Measurements from ENCODE around the gene FBLN1.

Gene FBLN1

DNA sequence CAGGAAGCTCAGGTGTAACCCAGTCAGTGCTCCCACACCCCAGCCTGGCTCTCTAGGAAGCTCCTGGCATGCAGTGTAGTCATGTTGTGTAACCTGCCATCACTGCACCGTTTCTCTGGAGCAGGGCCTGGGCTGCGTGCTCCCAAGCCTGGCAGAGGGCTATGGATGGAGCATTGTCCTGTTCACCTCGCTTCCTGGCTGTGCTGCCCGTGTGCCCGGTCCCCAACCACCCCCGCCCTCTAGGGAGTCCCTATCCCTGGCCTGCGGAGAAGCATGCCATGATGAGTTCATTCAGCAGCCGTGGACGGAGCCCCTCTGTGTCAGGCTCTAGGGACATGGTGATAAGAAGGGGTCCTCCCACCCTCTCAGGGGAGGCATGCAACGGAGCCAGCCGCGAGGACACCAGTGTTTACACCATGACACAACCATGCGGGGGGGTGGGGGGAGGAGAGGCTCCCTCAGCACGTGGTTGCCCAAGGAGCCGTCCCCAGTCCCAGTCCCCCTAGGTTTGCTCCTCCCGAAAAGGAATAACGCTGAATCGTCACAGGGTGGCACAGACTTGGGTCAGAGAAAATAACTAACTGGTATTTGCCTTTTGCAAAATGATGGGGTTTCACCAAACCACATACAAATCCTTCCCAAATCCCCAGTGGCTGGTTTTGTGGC lies 73.1 kb downstream of the FBLN1 start:
- peaks cover 7% of the 10 kb centered on the region for H3K9me3 Mint-ChIP-seq
- no peaks in the 10 kb centered on the region for H3K27me3 Mint-ChIP-seq (ENCODE audit: low read depth)
- H3K36me3 Mint-ChIP-seq (ENCODE audit: low read depth): no peaks in the 10 kb centered on the region
- H3K27ac Mint-ChIP-seq: no peak overlapping the region
- no peaks in the 10 kb centered on the region for H3K4me1 Mint-ChIP-seq (ENCODE audit: low read depth)
- DNase-seq (ENCODE audit: low spot score): no peak
- H3K4me3 Mint-ChIP-seq: no peak overlapping the region

DNA sequence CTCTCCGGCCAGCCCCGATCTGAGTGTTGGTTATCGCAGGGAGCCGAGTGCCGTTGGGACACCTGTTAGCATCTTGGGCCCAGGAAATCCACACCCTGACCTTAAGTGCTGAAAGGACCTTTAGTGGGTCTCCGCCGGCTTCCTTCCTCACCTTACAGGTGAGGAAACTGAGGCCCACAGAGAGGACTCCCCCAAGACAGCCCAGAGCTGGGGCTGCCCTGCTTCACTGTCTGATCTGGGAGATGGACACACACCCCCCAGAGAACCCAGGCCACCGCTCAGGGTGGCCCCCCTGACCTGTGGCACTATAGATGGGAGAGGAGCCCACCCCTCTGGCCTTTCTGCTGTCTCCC lies 73.6 kb downstream of the FBLN1 start:
- Mint-ChIP-seq H3K36me3 (ENCODE audit: low read depth) (no peaks in the 10 kb centered on the region), H3K9me3 (peaks cover 5% of the 10 kb centered on the region), H3K4me1 (ENCODE audit: low read depth) (no peaks in the 10 kb centered on the region), H3K27me3 (ENCODE audit: low read depth) (no peaks in the 10 kb centered on the region), H3K27ac (no peak overlapping the region), H3K4me3 (no peak overlapping the region)
- DNase-seq (ENCODE audit: low spot score): no peak

DNA sequence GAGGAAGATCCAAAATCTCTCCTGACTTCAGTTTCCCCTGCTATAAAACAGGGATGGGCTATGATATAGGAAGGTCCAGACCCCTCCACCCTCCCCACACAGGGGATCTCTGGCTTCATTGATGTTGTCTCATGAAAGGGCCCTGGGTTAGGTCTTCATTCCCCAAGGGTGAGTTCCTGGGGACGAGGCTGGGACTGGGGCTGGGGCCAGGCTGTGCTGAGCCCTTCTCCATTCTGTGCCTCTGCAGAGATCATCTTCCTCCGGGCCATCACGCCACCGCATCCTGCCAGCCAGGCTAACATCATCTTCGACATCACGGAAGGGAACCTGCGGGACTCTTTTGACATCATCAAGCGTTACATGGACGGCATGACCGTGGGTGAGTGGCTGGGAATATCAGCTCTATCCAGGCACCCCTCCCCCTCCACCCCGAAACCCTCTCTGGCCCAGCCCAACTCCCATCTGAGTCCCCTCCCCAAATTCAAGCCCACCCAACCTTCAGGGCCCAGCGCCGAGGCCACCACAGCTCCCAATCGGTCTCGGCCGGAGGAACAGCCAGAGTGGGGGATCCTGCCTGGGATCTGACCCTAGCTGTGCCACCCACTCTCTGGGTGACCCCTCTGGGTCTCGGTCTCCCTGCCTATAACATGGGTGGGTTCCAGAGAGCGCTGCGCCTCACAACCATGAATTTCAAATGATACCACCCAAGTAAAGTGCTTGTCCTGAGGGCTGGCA lies 74.2 kb downstream of the FBLN1 start:
- H3K27me3 Mint-ChIP-seq (ENCODE audit: low read depth): no peaks in the 10 kb centered on the region
- no peak for DNase-seq (ENCODE audit: low spot score)
- H3K9me3 Mint-ChIP-seq: no peaks in the 10 kb centered on the region
- H3K36me3 Mint-ChIP-seq (ENCODE audit: low read depth): no peaks in the 10 kb centered on the region
- no peak overlapping the region for H3K27ac Mint-ChIP-seq
- H3K4me3 Mint-ChIP-seq: no peak overlapping the region
- no peaks in the 10 kb centered on the region for H3K4me1 Mint-ChIP-seq (ENCODE audit: low read depth)

DNA sequence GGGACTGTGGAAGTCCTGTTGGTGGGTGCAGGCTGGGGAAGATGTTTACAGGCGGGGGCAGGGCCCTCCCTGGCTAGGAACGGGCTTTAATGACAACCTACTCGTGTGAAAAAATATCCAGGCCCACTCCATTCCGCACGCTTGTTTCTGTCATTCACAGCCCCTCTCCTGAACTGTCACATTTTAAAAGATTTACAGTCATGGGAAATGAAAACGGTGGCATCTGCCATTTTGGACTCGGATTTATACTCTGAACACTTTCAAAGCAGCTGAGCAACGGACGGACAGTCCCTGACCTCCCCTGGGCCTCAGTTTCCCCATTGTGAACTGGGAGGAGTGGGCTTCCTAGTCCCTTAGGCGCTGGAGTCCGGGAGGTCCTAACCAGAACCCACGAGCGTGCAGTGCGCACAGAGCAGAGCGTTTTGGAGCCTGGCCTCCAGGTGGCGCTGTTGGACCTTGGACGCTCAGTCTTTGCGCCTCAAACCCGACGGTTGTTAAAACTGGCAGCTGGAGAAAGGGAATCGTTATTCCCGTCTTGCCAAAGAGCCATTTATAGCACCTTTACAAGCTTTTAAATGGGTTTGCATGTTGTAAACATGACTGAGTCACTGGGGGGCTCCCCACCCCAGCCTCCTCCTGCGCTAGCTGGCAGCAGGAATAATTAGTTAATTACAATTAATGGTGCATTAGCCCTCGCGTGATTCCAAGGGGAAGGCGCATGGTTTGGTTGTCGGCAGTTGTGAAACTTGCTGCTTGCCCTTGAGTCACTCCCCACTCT lies 75.3 kb downstream of the FBLN1 start:
- Mint-ChIP-seq H3K36me3 (ENCODE audit: low read depth) (no peaks in the 10 kb centered on the region), H3K4me3 (no peak overlapping the region), H3K27ac (no peak overlapping the region), H3K9me3 (no peaks in the 10 kb centered on the region), H3K27me3 (ENCODE audit: low read depth) (no peaks in the 10 kb centered on the region), H3K4me1 (ENCODE audit: low read depth) (no peaks in the 10 kb centered on the region)
- DNase-seq (ENCODE audit: low spot score): peak; percentile 53

DNA sequence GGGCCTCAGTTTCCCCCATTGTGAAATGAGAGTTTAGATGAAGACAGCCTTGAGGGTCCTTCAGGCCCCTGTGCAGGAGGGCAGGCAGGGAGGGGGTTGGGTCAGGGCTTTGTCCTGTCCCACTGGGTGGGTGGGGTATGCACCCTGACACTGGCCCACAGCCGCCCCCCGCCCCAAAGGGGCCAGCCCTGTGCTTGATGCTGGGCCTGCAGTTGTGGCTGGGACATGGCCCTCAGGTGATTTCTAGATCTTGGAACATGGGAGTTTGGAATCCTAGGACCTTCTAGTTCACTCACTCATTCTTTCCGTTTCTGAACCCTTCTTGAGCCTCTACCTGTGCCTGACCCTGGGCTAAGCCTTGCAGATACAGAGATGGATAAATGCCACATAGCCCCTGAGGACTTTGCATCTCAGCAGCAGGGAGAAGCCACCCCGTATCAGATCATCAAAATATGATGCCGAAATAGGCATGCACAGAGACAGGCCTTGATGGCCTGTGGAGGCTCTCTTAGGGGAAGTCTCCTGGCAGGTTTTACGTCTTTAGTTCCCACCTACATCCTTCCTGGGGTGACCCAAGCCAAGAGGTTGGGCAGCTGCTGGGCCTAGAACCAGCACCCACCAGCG lies 76.0 kb downstream of the FBLN1 start:
- Mint-ChIP-seq H3K27ac (no peak overlapping the region), H3K4me3 (no peak overlapping the region), H3K36me3 (ENCODE audit: low read depth) (no peaks in the 10 kb centered on the region), H3K4me1 (ENCODE audit: low read depth) (peaks cover 3% of the 10 kb centered on the region), H3K27me3 (ENCODE audit: low read depth) (no peaks in the 10 kb centered on the region), H3K9me3 (no peaks in the 10 kb centered on the region)
- no peak for DNase-seq (ENCODE audit: low spot score)

DNA sequence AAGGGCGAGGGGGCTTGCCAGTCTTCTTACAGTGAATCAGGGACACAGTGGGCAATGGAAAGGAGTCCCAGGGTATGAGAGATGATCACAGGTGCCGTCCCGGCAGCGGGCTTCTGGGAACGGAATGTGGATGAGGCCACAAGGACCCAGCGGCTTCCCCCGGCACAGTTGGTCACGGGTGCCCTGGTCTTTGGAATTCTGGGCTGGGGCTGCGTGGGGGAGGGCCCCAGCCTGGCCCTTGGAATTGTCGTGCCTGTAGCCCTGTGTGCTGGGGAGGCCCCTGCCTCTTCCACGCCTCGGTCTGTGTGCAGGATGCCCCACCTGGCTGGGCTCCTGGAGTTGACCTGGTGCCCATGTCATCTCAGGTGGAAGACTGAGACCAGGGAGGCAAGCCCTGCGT lies 76.6 kb downstream of the FBLN1 start:
- Mint-ChIP-seq H3K9me3 (no peaks in the 10 kb centered on the region), H3K27me3 (ENCODE audit: low read depth) (no peaks in the 10 kb centered on the region), H3K27ac (no peak overlapping the region), H3K4me3 (no peak overlapping the region), H3K4me1 (ENCODE audit: low read depth) (peaks cover 3% of the 10 kb centered on the region), H3K36me3 (ENCODE audit: low read depth) (no peaks in the 10 kb centered on the region)
- DNase-seq (ENCODE audit: low spot score): no peak

DNA sequence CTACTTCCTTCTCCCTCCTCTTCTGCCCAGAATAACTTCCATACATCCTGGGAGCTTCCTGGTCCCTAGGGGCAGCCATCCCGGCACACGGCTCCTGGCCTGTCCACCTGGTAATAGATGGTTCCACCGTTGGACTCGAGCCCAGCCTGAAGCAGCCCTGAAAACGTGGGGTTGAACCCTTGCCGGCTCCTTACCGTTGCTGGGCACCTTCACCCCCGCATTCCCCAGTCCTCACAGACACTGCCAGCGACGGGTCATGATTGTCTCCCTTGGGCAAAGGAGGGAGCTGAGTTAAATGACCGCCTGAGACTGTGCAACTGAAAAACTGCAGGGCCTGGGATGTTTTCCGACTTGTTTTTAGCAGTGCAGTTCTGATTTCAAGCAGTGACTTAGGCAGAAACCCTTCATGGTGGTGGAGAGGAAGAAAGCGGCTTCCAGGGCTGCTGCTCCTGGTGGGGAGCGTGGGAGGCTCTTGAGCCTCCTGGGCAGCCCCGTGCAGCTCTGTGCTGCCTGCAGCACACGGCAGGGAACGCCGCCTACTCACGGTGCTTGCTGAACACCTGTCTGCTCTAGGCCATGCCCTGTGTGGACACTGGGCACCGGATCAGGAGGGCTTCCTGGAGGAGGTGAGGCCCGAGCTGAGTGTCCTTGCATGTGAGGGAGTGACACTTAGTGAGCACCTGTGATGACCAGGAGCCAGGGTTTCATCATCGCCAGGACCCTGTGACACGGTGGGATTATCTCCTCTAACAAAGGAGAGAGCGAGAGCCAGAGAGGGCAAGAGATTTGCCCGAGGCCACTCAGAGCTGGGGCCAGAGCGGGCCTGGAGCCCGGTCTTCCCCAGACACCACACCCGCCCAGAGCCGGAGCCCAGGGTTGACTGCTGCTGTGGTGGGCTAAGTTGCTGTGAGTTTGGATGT lies 77.4 kb downstream of the FBLN1 start:
- no peaks in the 10 kb centered on the region for H3K9me3 Mint-ChIP-seq
- H3K4me3 Mint-ChIP-seq: no peak overlapping the region
- DNase-seq (ENCODE audit: low spot score): no peak
- H3K4me1 Mint-ChIP-seq (ENCODE audit: low read depth): peaks cover 3% of the 10 kb centered on the region
- no peaks in the 10 kb centered on the region for H3K27me3 Mint-ChIP-seq (ENCODE audit: low read depth)
- H3K27ac Mint-ChIP-seq: no peak overlapping the region
- H3K36me3 Mint-ChIP-seq (ENCODE audit: low read depth): no peaks in the 10 kb centered on the region

DNA sequence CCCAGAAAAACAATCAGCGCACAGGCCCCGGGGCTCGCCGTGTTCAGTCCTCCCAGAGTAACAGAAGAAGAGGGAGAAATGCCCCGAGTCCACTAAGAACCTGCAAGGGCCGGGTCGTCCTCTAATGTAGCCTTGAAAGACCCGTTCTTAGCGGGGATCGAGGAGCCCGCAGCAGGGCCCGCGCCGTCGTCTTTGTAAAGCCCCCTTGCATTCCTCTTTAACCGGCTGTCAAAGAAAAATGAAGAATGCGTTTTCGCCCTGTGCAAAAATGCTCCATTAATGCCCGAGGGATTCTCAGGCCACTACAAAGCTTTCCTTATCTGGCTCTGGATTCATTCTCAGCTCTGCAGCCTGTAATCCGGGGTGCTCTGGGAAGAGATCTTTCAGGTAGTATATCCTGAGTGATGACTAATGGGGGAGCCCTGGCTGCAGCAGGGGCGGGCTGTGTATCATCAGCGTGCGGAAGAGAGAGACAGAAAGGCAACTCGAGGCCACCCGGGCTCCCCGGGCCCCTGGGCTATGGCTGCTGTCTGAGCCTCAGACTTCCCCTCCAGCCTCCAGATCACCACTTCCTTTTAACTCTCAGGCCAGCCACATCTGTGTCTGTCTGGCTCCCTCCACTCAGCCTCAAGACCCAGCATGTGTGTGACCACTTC lies 78.2 kb downstream of the FBLN1 start:
- Mint-ChIP-seq H3K27ac (no peak overlapping the region), H3K36me3 (ENCODE audit: low read depth) (no peaks in the 10 kb centered on the region), H3K4me3 (no peak overlapping the region), H3K4me1 (ENCODE audit: low read depth) (peaks cover 3% of the 10 kb centered on the region), H3K27me3 (ENCODE audit: low read depth) (no peaks in the 10 kb centered on the region), H3K9me3 (no peaks in the 10 kb centered on the region)
- no peak for DNase-seq (ENCODE audit: low spot score)

DNA sequence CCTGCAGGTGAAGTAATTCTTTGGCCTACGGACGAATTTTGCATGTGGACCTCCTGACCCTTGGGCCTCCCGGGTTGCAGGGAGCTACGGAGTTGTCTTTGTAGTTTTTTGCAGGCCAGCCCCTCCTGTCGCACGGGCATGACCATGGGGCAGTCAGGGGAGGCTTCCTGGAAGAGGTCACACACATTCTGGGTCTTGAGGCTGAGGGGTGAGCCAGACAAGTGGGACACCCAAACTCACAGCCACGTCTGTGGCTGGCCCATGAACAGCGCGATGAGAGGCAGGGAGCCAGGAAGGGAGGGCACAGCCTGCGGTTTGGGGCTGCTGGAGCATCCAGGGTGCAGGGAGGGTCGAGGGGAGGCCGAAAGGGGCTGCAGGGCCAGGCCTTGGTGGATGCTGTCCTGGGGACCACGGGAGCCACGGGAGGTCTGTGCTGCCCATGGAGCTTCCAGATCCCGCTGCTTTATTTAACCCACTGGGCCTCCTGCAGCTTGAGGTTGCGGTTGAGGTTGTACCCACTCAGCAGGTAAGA lies 78.9 kb downstream of the FBLN1 start:
- Mint-ChIP-seq H3K4me1 (ENCODE audit: low read depth) (peaks cover 3% of the 10 kb centered on the region), H3K4me3 (no peak overlapping the region), H3K27me3 (ENCODE audit: low read depth) (no peaks in the 10 kb centered on the region), H3K36me3 (ENCODE audit: low read depth) (no peaks in the 10 kb centered on the region), H3K9me3 (no peaks in the 10 kb centered on the region), H3K27ac (no peak overlapping the region)
- no peak for DNase-seq (ENCODE audit: low spot score)

DNA sequence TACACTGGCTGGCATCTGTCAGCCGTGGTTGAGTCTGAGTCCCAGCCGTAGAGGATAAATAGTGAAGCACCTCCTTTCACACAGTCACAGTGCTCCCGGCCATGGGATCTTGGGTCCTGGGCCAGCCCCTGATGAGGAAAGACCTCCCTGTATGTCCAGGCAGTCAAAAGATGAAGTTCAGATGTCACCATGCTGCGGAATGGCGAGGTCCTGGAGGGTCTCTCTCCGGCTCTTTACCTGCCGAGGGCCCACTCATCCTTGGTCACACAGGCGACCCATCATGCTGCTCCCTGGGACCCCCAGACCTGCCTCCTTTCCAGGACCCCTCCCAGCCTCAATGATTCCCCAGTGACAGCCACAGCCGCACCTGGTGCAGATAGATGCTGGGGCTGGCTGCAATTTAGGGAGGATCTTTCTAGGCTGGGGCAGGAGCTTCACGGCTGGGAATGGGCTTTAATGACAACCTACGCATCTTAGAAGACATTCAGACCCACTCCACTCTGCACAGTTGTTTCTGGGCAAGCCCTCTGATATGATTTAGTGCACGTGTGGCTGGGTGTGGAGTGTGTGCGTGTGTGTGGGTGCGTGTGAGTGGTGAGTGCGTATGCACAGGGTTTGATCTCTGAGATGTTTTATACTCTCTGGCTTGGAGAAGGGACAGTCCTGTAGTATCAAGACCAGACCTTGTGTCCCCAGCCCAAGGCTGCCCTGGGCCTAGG lies 79.7 kb downstream of the FBLN1 start:
- H3K9me3 Mint-ChIP-seq: no peaks in the 10 kb centered on the region
- peaks cover 3% of the 10 kb centered on the region for H3K4me1 Mint-ChIP-seq (ENCODE audit: low read depth)
- no peak for DNase-seq (ENCODE audit: low spot score)
- no peaks in the 10 kb centered on the region for H3K36me3 Mint-ChIP-seq (ENCODE audit: low read depth)
- H3K4me3 Mint-ChIP-seq: no peak overlapping the region
- no peak overlapping the region for H3K27ac Mint-ChIP-seq
- H3K27me3 Mint-ChIP-seq (ENCODE audit: low read depth): no peaks in the 10 kb centered on the region

DNA sequence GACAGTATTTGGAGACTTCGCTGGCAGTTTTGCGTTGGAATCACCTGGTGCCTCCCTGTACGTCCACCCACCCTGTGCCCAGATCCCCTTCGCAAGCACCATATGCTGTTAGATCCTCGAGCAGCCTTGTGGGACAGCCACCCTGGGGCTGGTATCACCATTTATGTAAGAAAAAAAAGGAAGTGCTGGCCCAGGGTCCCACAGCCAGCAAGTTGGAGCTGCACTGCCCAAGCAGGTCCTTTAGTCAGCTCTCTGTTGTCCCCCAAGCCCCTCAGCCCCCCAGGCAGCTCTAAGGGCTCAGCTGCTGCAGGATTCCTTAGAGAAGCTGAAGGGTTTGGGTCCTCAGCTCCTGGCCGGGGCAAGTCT lies 80.3 kb downstream of the FBLN1 start:
- Mint-ChIP-seq H3K27me3 (ENCODE audit: low read depth) (no peaks in the 10 kb centered on the region), H3K9me3 (no peaks in the 10 kb centered on the region), H3K4me3 (no peak overlapping the region), H3K36me3 (ENCODE audit: low read depth) (no peaks in the 10 kb centered on the region), H3K27ac (no peak overlapping the region), H3K4me1 (ENCODE audit: low read depth) (peaks cover 3% of the 10 kb centered on the region)
- DNase-seq (ENCODE audit: low spot score): no peak

DNA sequence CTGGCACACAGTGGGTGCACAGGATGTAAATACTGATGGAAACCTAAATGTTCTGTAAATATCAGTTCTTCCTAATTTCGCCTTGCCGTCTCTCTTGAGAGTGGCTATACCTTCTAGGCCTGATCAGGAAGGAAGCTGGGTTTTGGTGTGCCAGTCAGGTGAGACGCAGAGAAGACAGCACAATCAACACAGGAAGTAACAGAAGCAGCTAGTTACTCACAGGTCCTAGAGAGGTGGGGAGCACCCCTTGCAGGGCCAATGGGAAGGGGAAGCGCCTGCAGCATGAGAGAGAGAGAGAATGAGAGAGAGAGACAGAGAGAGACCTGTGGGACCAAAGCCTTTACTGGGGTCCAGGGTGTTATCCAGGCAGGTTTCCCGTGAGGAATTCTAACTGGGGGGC lies 80.8 kb downstream of the FBLN1 start:
- H3K36me3 Mint-ChIP-seq (ENCODE audit: low read depth): no peaks in the 10 kb centered on the region
- DNase-seq (ENCODE audit: low spot score): no peak
- H3K4me3 Mint-ChIP-seq: no peak overlapping the region
- H3K9me3 Mint-ChIP-seq: no peaks in the 10 kb centered on the region
- no peaks in the 10 kb centered on the region for H3K27me3 Mint-ChIP-seq (ENCODE audit: low read depth)
- H3K27ac Mint-ChIP-seq: no peak overlapping the region
- peaks cover 3% of the 10 kb centered on the region for H3K4me1 Mint-ChIP-seq (ENCODE audit: low read depth)
